Progenitor cell of endocrine pancreas (in vitro differentiated cells): ENCODE results near the gene IL1R2. TPM values are rescaled to one million over a fixed set of nuclear protein-coding genes. Genes with fewer than 3 reads are reported as not detected.

Experiments
- DNase-seq: peaks from one replicate; pipeline ENCODE4 v3.0.0; 2021; ENCODE audit warnings: low spot score; ENCODE audit not compliant: unreplicated experiment
- H3K27ac Mint-ChIP-seq: 2 replicates; pipeline ENCODE4 v1.8.0; 2021; ENCODE audit warnings: mild to moderate bottlenecking, moderate library complexity, mixed read lengths
- H3K27me3 Mint-ChIP-seq: 2 replicates; pipeline ENCODE4 v1.8.0; 2021; ENCODE audit warnings: mixed read lengths
- H3K36me3 Mint-ChIP-seq: 2 replicates; pipeline ENCODE4 v1.8.0; 2022; ENCODE audit warnings: mixed read lengths; ENCODE audit not compliant: insufficient read depth
- H3K4me1 Mint-ChIP-seq: 2 replicates; pipeline ENCODE4 v1.8.0; 2021; ENCODE audit warnings: low read depth, mixed read lengths
- H3K4me3 Mint-ChIP-seq: 2 replicates; pipeline ENCODE4 v1.8.0; 2021; ENCODE audit warnings: low read depth, mild to moderate bottlenecking, moderate library complexity, mixed read lengths
- H3K9me3 Mint-ChIP-seq: 2 replicates; pipeline ENCODE4 v1.8.0; 2021; ENCODE audit warnings: low read depth, mixed read lengths
- CTCF ChIP-seq: fragments of 200-600 bp; sonication (generic); IDR thresholded peaks from one replicate; pipeline ENCODE4 v1.5.0; 2021; ENCODE audit warnings: antibody characterized with exemption, mild to moderate bottlenecking; ENCODE audit not compliant: unreplicated experiment
- total RNA-seq: library from RNA; stranded (reverse); gene quantifications from 2 replicates; pipeline ENCODE4 v1.2.1, GENCODE V29; 2021

Gene IL1R2
- total RNA-seq, 1 donor from 2014 or later, result not detected

GRCh38 chr2:102027036-102027980 lies 35.5 kb downstream of the IL1R2 start:
- H3K9me3 Mint-ChIP-seq, result no peaks in the 10 kb centered on the region
- peaks cover 18% of the 10 kb centered on the region for H3K4me1 Mint-ChIP-seq
- no peaks in the 10 kb centered on the region for H3K36me3 Mint-ChIP-seq
- no peaks in the 10 kb centered on the region for H3K27me3 Mint-ChIP-seq
- no peak for DNase-seq
- TF ChIP-seq CTCF, result no peak
- H3K27ac Mint-ChIP-seq, result no peak overlapping the region
- H3K4me3 Mint-ChIP-seq, result no peak overlapping the region

GRCh38 chr2:102028470-102028869 lies 36.7 kb downstream of the IL1R2 start:
- peaks cover 17% of the 10 kb centered on the region for H3K4me1 Mint-ChIP-seq
- H3K9me3 Mint-ChIP-seq, result no peaks in the 10 kb centered on the region
- no peak for TF ChIP-seq CTCF
- no peaks in the 10 kb centered on the region for H3K36me3 Mint-ChIP-seq
- no peaks in the 10 kb centered on the region for H3K27me3 Mint-ChIP-seq
- no peak overlapping the region for H3K27ac Mint-ChIP-seq
- DNase-seq, result no peak
- no peak overlapping the region for H3K4me3 Mint-ChIP-seq

GRCh38 chr2:102029405-102029804 lies 37.6 kb downstream of the IL1R2 start:
- TF ChIP-seq CTCF, result no peak
- H3K36me3 Mint-ChIP-seq, result no peaks in the 10 kb centered on the region
- DNase-seq, result no peak
- H3K27me3 Mint-ChIP-seq, result no peaks in the 10 kb centered on the region
- peaks cover 22% of the 10 kb centered on the region for H3K4me1 Mint-ChIP-seq
- no peak overlapping the region for H3K27ac Mint-ChIP-seq
- H3K4me3 Mint-ChIP-seq, result no peak overlapping the region
- H3K9me3 Mint-ChIP-seq, result no peaks in the 10 kb centered on the region

GRCh38 chr2:102029952-102030351 lies 38.2 kb downstream of the IL1R2 start:
- H3K9me3 Mint-ChIP-seq, result no peaks in the 10 kb centered on the region
- no peak for TF ChIP-seq CTCF
- no peak for DNase-seq
- H3K4me3 Mint-ChIP-seq, result no peak overlapping the region
- peaks cover 19% of the 10 kb centered on the region for H3K4me1 Mint-ChIP-seq
- H3K27me3 Mint-ChIP-seq, result no peaks in the 10 kb centered on the region
- no peak overlapping the region for H3K27ac Mint-ChIP-seq
- H3K36me3 Mint-ChIP-seq, result no peaks in the 10 kb centered on the region

- H3K4me3 Mint-ChIP-seq, result no peak overlapping the region
- H3K27ac Mint-ChIP-seq, result no peak overlapping the region
- H3K9me3 Mint-ChIP-seq, result no peaks in the 10 kb centered on the region
- no peak for TF ChIP-seq CTCF
- H3K4me1 Mint-ChIP-seq, result peaks cover 14% of the 10 kb centered on the region
- no peak for DNase-seq
- H3K27me3 Mint-ChIP-seq, result no peaks in the 10 kb centered on the region
- H3K36me3 Mint-ChIP-seq, result no peaks in the 10 kb centered on the region
Observed at GRCh38 chr2:102030502-102030854, 38.7 kb downstream of the IL1R2 start.
